Large intestine (tissue), 3 donors: ENCODE measurements around the gene NDUFAF8. TPM values are rescaled to one million over a fixed set of nuclear protein-coding genes. Genes with fewer than 3 reads are reported as not detected.

Source experiments
- DNase-seq, 2 donors: peaks; one replicate each; pipeline versions ENCODE4 v3.0.0 to v3.0.0-alpha.2; 2013
- H3K27ac ChIP-seq: one replicate; pipeline ENCODE4 v1.5.1; 2013; ENCODE audit warnings: low read length
- H3K27me3 ChIP-seq: 2 replicates; pipeline ENCODE4 v1.6.1; 2013; ENCODE audit warnings: low read length; ENCODE audit not compliant: control insufficient read depth, insufficient read depth
- H3K36me3 ChIP-seq: 2 replicates; pipeline ENCODE4 v1.6.1; 2013; ENCODE audit warnings: low read length; ENCODE audit not compliant: control insufficient read depth, insufficient read depth
- H3K4me1 ChIP-seq: one replicate; pipeline ENCODE4 v1.6.1; 2013; ENCODE audit warnings: low read length; ENCODE audit not compliant: control insufficient read depth, insufficient read depth
- H3K4me3 ChIP-seq: one replicate; pipeline ENCODE4 v1.5.1; 2013; ENCODE audit warnings: low read length
- H3K9me3 ChIP-seq: one replicate; pipeline ENCODE4 v1.6.1; 2013; ENCODE audit warnings: mild to moderate bottlenecking, low read depth, low read length, moderate library complexity; ENCODE audit not compliant: control insufficient read depth
- WGBS: methylation state at CpG from one replicate; pipeline ENCODE4 v1.1.5; 2013; ENCODE audit warnings: low lambda C conversion rate; ENCODE audit not compliant: insufficient coverage; 5-methylcytosine and 5-hydroxymethylcytosine counted together
- polyA plus RNA-seq: library from polyadenylated mRNA; unstranded; fragments of 120-200 nt; gene quantifications from one replicate; pipeline ENCODE4 v1.2.1, GENCODE V29; 2013

The NDUFAF8 gene
- polyA plus RNA-seq, 1 donor, result 42.6 TPM

DNA sequence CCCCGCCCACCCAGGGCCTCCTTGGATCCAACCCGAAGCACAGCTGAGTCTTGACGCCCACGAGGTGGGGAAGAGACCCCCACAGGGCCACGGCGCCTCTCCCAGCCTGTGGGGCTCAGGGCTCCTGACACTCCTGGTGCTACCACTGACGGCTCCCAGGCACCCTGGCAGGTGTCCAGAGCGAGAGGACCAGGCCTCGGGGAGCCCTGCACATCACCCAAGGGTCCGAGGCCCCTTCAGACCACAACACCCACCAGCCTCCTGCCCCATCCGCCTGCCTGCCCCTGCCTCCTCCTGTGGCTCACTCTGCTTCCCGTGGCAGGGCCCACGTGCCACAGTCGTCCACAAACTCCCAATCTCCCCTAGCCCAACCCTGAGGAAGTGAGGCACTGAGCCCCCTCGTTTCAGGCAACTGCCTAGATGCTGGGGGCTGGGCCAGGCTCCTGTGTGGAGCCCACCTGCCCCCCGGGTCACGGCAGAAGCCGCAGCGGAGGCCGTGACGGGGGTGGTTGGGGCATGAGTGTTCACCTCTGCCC, 44.8 kb upstream of the NDUFAF8 start:
- Histone ChIP-seq H3K27ac (no peak overlapping the region), H3K36me3 (peaks cover 11% of the 10 kb centered on the region), H3K4me3 (no peak overlapping the region), H3K27me3 (no peaks in the 10 kb centered on the region), H3K9me3 (no peaks in the 10 kb centered on the region), H3K4me1 (no peaks in the 10 kb centered on the region)
- no peak for DNase-seq
- whole genome bisulfite sequencing, result no CpG with 5 or more reads among the region's 21 CpGs

DNA sequence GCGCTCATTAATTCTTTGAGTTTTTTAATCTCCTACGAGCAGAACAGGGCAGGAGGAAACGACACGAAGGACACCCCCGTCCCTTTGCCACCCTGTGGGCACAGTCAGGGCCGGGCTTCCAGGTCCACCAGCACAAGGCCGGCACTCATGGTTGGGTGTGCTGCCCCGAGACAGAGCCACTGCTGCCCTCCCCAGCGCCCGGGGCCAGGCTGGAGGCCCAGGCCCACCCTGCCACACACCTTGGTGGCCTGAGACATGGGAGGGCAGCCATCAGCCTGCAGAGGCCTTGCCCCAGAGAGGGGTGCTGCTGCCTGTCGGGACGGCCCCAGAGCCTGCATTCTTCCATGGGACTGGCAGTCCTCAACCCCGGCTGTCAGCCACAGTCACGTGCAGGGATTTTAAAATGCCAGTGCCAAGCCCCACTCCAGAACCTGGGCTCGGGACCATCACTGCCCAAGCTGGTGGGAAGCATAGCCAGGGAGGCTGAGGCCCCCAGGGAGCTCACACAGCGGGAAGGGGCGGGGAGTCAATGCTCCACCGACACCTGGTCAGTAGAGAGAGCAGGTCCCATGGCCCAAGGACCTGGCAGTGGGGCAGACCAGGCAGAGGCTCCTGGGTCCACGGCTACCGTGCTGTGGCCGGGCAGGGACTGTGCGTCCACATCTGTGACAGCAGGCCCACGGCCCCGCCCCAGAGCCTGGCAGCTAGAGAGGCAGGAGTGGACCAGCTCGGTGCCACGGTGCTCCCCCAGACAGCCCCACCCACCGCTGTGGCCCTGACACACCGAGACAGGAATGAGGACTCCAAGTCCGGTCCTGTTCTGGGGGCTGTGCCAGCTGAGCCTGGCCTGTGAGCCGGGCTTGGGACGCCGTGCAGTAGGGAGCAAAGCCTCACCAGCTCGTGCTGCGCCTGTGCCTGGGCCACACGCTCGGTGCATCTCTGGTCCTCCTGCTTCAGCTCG, 43.9 kb upstream of the NDUFAF8 start:
- H3K4me1 ChIP-seq, result no peaks in the 10 kb centered on the region
- peaks cover 10% of the 10 kb centered on the region for H3K36me3 ChIP-seq
- WGBS, result no CpG with 5 or more reads among the region's 37 CpGs
- H3K27me3 ChIP-seq, result no peaks in the 10 kb centered on the region
- H3K9me3 ChIP-seq, result no peaks in the 10 kb centered on the region
- H3K27ac ChIP-seq, result no peak overlapping the region
- DNase-seq, result no peak
- H3K4me3 ChIP-seq, result no peak overlapping the region

DNA sequence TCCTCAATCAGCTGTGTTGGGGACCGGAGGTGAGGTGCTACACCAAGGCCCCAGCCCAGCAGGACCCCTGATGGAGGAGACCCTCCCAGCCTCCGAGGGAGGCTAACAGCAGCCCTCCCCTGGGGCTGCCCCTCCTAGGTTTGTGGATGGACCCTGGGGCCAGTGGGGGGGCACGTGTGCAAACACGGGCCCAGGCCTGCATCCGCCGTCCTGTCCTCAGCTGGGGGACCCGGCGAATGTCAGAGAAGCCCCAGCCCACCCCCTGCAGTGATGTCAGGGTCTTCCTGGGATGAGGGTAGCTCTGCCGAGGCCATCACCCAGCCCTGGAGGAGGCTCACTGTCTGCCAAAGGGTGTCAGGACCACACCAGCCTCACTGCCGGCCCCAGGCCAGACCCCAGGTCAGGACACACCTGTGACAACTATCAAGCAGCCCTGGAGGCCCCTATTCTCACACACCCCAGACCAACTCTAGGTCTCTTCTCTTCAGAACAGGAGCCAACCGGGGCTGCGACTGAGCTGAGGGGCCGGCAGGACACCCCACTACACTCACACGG, 43.1 kb upstream of the NDUFAF8 start:
- Histone ChIP-seq H3K4me1 (peaks cover 4% of the 10 kb centered on the region), H3K27ac (no peak overlapping the region), H3K9me3 (no peaks in the 10 kb centered on the region), H3K36me3 (peaks cover 10% of the 10 kb centered on the region), H3K4me3 (no peak overlapping the region), H3K27me3 (no peaks in the 10 kb centered on the region)
- DNase-seq, result no peak
- WGBS, result no CpG with 5 or more reads among the region's 14 CpGs

DNA sequence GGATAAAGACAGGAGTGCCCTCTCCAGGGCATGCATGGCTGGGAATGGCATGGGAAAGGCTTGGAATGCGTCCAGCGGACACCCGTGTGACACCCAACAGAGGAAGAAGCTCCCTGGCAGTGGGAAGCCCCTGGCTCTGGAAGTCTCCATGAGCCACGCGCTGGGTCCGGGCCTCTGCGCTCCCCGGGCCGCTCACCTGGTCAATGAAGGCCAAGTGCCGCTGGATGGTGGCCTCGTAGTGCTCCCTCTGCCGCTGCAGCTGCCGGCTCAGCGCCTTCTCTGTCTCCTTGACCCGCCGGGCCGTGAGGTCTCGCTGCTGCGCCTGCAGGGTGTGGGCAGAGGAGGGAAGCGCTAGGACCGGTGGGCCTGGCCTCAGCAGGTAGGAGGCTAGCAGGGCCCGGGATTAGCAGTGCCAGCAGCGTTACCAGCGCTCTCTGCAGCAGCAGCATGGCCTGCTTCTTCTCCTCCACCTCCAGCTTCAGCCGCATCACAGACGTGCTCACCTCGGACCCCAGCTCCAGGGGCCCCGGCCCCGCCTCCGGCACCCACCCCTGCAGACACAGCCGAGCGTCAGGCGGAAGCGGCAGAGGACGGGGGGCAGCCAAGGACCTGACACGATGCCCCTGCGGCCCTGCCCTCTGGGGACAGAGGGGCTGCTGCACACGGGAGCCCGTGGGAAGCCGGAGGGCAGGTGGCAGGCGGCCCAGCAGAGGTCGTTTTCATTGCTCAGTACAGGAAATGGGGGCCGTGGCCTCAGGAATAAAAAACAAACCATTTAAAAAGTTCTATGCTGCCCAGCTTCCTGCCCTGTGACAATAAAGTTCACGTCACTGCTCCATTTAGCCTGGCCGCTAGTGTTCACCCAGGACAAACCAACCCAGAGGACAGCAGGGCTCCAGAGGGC, 42.4 kb upstream of the NDUFAF8 start:
- Histone ChIP-seq H3K27ac (no peak overlapping the region), H3K36me3 (peaks cover 10% of the 10 kb centered on the region), H3K9me3 (no peaks in the 10 kb centered on the region), H3K4me1 (peaks cover 5% of the 10 kb centered on the region), H3K4me3 (no peak overlapping the region), H3K27me3 (no peaks in the 10 kb centered on the region)
- DNase-seq, result no peak
- WGBS, result no CpG with 5 or more reads among the region's 45 CpGs

DNA sequence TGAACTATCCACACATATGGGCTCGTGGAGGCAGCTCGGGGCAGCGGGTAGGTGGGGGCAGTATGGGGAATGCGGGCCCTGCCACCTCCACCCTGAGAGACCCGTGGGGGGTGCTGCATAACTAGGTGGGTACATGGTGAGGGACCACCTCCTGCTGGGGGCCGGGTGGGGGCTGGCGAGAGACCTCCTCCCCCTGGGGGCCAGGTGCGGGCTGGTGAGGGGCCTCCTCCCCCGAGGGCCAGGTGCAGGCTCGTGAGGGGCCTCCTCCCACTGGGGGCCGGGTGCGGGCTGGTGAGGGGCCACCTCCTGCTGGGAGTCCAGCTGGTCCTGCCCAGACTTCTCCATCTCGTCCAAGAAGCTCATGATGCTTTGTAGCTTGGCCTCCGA, 41.7 kb upstream of the NDUFAF8 start:
- no peak overlapping the region for H3K4me3 ChIP-seq
- H3K4me1 ChIP-seq, result peaks cover 5% of the 10 kb centered on the region
- no peak for DNase-seq
- H3K27me3 ChIP-seq, result no peaks in the 10 kb centered on the region
- H3K27ac ChIP-seq, result no peak overlapping the region
- no CpG with 5 or more reads among the region's 14 CpGs for WGBS
- peaks cover 10% of the 10 kb centered on the region for H3K36me3 ChIP-seq
- H3K9me3 ChIP-seq, result no peaks in the 10 kb centered on the region

DNA sequence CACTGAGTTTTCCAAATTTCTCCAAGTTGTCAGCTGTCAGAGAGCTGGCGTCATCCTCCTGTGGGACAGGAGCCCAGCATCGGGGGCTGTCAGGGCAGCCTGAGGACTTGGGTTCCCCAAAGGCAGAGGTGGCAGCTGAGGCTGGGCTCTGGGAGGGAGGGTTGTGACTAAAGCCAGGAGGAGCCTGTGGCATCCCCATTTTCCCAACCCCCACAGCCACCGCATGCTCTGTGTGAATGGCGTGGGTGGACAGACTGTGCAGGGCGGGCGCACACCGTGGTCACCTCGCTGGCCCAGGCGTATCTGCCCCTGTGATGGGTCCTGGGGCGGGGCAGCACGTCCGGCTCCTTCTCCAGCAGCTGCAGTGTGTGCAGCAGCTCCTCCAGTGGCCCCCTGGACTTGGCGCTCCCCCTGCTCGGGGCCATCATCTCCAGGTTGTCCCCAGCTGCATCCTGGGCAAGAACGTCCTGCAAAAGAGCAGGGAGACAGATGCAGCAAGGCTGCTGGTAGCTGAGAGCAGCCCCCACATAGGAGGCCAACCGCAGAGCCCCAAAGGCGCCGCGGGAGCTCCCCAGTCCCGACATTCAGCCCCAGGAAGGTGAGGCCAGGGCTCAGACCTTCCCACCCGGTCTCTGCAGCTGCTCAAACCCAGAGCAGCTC, 41.2 kb upstream of the NDUFAF8 start:
- DNase-seq, result no peak
- Histone ChIP-seq H3K4me1 (peaks cover 5% of the 10 kb centered on the region), H3K4me3 (no peak overlapping the region), H3K36me3 (peaks cover 10% of the 10 kb centered on the region), H3K27ac (no peak overlapping the region), H3K9me3 (no peaks in the 10 kb centered on the region), H3K27me3 (no peaks in the 10 kb centered on the region)
- no CpG with 5 or more reads among the region's 21 CpGs for WGBS

DNA sequence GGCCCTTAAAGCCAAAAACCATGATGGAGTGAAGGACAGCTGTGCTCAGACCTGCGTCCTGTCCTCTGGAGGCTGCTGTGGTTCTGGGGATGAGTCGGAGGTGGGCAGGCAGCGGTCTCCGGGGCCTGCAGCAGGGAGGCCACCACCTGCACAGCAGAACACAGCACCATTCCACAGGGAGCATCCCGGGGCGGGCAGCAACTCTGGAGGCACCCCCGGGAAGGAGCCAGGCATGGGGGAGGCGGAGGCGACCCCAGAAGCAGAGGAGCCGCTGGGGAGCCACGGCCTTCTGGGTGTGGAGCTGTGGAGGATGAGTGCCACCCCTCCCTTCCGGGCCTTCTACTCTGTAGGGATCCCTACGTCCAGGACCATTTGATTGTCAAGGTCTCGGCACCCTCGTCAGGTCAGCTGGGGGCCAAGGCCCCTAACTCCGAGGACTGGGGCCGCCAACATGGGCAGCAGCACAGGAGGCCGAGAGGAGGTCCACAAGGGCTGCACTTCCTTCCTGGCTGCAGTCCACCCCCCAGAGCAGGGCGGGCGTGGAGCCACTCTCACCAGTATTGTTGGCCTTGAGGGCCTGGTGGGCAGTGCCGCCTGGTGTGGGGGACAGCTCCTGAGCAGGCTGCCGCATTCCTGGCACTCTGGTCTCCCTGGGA, 40.2 kb upstream of the NDUFAF8 start:
- H3K4me3 ChIP-seq, result no peak overlapping the region
- H3K36me3 ChIP-seq, result peaks cover 10% of the 10 kb centered on the region
- WGBS, result no CpG with 5 or more reads among the region's 22 CpGs

DNA sequence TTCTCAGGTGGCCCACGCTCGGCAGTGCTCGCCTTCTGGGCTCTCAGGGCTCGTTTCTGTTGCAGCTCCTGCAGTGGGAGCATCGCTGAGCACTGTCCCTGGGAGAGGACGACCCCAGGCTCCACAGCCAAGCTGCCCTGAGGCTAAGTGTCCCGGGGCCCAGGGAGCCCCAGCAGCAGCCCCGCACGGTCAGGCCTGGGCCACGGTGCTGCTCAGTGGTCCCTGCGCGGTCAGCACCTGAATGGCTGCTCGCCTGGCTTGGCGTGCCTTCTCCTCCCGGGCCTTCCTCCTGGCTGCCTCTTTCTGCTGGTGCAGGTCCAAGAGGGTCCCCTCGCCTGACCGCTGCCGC, 39.7 kb upstream of the NDUFAF8 start:
- WGBS, result no CpG with 5 or more reads among the region's 18 CpGs
- Histone ChIP-seq H3K36me3 (peaks cover 10% of the 10 kb centered on the region), H3K9me3 (no peaks in the 10 kb centered on the region)

More for the DNA sequence above, 40.2 kb upstream of the NDUFAF8 start:
- DNase-seq, result no peak
- no peak overlapping the region for H3K27ac ChIP-seq
- H3K9me3 ChIP-seq, result no peaks in the 10 kb centered on the region
- H3K4me1 ChIP-seq, result peaks cover 5% of the 10 kb centered on the region
- H3K27me3 ChIP-seq, result no peaks in the 10 kb centered on the region

DNA sequence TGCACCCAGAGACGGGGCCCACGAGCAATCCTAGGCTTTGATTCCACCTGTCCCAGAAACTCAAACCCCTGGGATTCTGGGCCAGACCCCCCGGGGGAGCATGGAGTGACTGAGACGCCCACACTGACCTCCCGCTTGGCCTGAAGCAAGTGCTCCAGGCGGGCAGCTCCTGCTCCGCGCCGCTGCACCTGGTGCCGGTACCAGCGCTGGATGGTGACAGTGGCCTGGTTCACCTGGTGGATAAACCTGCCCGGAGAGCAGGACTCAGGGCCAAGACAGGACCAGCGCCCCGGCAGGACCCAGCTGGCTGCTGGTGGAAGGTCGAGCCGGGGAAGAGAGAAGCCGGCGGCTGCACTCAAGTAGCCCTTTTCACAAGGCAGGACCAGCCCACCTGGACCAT, 38.9 kb upstream of the NDUFAF8 start:
- Histone ChIP-seq H3K36me3 (peaks cover 10% of the 10 kb centered on the region), H3K27me3 (no peaks in the 10 kb centered on the region), H3K27ac (no peak overlapping the region), H3K4me3 (no peak overlapping the region), H3K9me3 (no peaks in the 10 kb centered on the region), H3K4me1 (peaks cover 5% of the 10 kb centered on the region)
- no CpG with 5 or more reads among the region's 18 CpGs for WGBS
- DNase-seq, result no peak

More for the DNA sequence above, 39.7 kb upstream of the NDUFAF8 start:
- no peak overlapping the region for H3K4me3 ChIP-seq
- H3K27ac ChIP-seq, result no peak overlapping the region
- no peak for DNase-seq
- no peaks in the 10 kb centered on the region for H3K27me3 ChIP-seq
- peaks cover 5% of the 10 kb centered on the region for H3K4me1 ChIP-seq
